GM13977 (cell line): ENCODE results near the gene CLIC3.

Experiments
- DNase-seq: peaks from one replicate; pipeline ENCODE4 v3.0.0; 2012; ENCODE audit warnings: low spot score
- in situ Hi-C: fragments of 300-500 bp; cut with MboI; formaldehyde crosslinking; loops from one replicate; pipeline ENCODE4 v1.12.0; 2022; ENCODE audit warnings: low sequenced_read_pairs, low pct_unique_long_range_greater_than_20kb, mixed read lengths, inconsistent platforms; ENCODE audit not compliant: unreplicated experiment
- TF ChIP-seq, protein P1 (sequence below): IDR thresholded peaks from 2 replicates; pipeline ENCODE4 v1.5.1; 2012; ENCODE audit warnings: mild to moderate bottlenecking, control low read depth; ENCODE audit not compliant: insufficient read depth; ENCODE audit errors: extremely low read depth, missing control alignments

Gene CLIC3

DNA sequence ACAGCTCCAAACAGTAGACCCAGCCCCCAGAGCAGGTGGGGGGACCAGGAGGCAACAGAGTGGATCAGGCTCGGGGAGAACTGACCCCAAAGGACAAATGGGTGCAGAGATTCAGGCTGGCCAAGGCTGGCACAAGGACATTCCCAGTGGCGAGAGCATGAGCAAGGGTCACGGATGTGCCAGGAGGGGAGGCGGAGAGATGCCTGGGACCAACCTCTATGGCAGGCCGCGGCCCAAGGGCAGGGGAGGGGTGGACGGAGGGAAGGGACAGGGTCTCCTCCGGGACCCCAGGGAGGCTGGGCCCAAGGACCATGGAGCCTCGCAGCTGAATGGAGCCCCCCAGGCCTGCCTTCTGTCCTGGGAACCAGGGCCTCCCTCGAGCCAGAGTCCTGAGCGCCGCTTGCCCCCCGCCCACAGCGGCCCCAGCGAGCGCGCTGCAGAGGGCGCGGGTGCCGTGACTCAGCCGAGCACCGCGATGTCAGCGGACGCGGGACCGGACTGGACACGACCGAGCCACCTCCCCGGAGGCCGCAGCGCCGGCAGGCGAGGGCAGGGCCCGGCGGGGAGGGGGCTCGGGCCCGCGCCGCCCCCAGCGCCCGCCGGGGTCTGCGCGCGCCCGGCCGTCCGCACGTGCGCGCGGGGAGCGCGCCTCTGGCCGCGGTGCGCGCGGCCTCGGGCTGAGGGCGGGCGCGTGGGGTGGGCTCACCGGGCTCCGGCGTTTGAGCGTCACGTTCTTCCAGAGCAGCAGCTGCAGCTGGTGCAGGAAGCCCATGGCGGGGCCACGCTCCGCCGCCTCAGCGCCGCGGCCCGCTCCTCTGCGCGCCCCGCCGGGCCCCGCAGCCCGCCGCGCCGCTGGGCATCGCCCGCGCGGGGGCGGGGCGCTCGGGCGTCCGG lies 31.2 kb upstream of the CLIC3 start, which contains the start of gene ABCA2:
Gene ABCA2 (minus strand): TSS at position 869 of the 894 bp plus-strand sequence. CDS start 97 bp downstream, at position 772.
- DNase-seq = no peak
- TF ChIP-seq, protein P1, sequence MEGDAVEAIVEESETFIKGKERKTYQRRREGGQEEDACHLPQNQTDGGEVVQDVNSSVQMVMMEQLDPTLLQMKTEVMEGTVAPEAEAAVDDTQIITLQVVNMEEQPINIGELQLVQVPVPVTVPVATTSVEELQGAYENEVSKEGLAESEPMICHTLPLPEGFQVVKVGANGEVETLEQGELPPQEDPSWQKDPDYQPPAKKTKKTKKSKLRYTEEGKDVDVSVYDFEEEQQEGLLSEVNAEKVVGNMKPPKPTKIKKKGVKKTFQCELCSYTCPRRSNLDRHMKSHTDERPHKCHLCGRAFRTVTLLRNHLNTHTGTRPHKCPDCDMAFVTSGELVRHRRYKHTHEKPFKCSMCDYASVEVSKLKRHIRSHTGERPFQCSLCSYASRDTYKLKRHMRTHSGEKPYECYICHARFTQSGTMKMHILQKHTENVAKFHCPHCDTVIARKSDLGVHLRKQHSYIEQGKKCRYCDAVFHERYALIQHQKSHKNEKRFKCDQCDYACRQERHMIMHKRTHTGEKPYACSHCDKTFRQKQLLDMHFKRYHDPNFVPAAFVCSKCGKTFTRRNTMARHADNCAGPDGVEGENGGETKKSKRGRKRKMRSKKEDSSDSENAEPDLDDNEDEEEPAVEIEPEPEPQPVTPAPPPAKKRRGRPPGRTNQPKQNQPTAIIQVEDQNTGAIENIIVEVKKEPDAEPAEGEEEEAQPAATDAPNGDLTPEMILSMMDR = no peak
- in situ Hi-C loops = no loop called here

DNA sequence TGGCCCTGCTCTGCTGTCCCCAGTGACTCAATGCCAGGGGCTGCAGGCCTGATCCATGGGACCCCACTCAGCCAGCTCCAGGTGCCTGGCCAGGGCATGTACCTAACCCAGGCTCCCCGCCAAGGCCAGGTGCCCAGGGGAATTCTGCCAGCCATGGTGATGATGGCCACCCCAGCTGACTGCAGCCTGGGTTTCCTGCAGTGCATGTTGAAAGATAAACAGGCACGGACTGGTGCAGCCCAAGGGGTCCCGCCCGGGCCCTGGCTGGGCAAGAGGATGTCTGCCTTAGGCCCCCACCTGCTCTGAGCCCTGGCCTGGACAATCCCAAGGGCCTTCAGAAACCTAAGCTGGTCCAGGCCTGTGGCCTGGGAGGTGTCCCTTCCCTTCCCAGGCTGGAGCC lies 30.5 kb upstream of the CLIC3 start:
- no peak for DNase-seq
- in situ Hi-C loops = no loop called here

DNA sequence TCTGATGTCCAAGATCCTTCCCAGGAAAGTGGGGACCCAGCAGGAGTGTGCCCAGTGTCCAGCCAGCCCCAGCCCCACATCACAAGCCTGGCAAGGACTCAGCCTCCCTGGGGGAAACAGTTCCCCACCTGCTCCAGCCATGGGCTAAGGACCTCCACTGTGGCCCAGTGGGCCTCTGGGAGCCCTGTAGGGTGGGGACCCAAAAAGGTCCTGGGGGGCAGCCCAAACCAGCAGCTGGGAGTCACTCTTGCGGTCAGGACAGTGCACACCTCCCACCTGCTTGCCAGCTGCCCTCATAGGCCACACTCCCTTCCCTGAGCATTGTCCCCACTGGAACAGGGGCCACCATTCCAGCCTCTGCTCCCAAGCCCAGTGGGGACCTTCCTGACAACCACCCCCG lies 30.0 kb upstream of the CLIC3 start:
- in situ Hi-C loops = no loop called here

More for the DNA sequence above, 30.5 kb upstream of the CLIC3 start:
- TF ChIP-seq, protein P1 = no peak

DNA sequence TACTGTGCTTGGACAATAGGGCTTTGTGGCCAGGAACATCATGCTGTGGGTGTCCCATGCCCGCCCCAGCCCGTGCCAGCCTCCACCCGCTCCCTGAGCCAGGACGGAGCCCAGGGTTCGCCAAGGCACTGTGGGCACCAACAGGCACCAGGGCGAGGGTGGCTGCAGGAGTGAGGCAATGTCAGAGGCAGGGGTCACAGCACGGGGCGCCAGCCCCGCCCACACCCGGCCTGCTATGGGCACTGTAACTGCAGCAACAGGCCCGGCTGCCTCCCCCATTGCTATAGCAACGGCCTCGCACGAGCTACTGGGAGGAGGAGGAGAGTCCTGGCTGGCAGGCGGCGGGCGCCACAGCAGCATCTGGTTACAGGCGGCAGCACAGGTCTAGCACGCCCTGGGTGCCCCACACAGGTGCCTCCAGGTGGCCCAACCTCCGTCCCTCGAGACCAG lies 29.2 kb upstream of the CLIC3 start:
- TF ChIP-seq, protein P1 = no peak
- in situ Hi-C loops = no loop called here
- DNase-seq = no peak

More for the DNA sequence above, 30.0 kb upstream of the CLIC3 start:
- TF ChIP-seq, protein P1 = no peak
- DNase-seq = no peak

DNA sequence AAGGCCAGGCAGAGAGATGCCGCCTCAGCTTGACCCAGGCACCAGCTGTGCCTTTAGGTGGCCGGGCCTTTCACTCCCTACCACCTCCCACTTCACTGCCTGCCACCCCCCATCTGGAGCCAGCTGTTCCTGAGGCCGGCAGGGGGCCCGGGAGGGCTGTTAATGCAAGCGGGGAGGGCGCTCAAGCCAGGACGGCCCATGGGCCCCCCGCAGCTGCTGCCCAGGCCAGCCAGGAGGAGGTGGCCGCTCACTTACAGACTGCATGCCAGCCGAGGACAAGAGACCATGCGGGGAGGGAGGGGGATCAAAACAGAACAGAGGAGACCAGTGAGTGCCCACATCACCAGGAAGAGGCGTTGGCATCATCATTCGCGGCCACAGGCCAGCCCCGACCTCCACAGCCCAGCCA lies 27.2 kb upstream of the CLIC3 start:
- DNase-seq = no peak
- TF ChIP-seq, protein P1 = no peak
- in situ Hi-C loops = no loop called here

DNA sequence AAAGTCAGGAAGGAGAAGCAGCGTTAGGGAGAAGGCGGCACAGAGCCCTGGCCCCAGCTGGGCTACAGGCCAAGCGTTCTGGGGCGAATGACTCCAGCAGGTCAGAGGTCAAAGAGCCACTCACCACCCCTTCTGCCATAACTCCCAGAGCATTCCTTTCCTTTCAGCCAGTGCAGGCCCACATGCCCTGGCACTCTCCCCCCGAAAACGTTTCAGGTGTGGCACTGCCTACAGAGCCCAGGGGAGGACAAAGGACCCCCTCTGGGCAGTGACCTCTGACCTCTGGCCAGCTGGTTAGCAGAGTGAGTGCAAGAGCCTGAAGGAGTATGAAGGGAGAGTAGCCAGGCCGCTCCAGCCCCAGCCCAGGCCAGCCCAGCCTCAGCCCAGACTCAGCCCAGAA lies 26.8 kb upstream of the CLIC3 start:
- DNase-seq = no peak
- TF ChIP-seq, protein P1 = no peak
- in situ Hi-C loops = no loop called here
